Suprapubic skin (tissue), 3 donors: ENCODE results near the gene WNK2.

ENCODE experiments used
- POLR2AphosphoS5 ChIP-seq, 3 donors: sonication (generic); formaldehyde crosslinking; IDR thresholded peaks; one replicate each; pipeline ENCODE4 v1.6.1; 2017; ENCODE audit warnings: antibody characterized with exemption in 3 of 3
- TF ChIP-seq, protein P1 (sequence below), 2 donors: fragments of 200-600 bp in 1 of 2; fragments of 450-650 bp in 1 of 2; sonication (generic) in 1 of 2; IDR thresholded peaks; one replicate each; pipeline ENCODE4 v1.5.1; 2016 to 2019; ENCODE audit warnings: antibody characterized with exemption in 2 of 2, mild to moderate bottlenecking in 1 of 2, moderate library complexity in 1 of 2

DNA sequence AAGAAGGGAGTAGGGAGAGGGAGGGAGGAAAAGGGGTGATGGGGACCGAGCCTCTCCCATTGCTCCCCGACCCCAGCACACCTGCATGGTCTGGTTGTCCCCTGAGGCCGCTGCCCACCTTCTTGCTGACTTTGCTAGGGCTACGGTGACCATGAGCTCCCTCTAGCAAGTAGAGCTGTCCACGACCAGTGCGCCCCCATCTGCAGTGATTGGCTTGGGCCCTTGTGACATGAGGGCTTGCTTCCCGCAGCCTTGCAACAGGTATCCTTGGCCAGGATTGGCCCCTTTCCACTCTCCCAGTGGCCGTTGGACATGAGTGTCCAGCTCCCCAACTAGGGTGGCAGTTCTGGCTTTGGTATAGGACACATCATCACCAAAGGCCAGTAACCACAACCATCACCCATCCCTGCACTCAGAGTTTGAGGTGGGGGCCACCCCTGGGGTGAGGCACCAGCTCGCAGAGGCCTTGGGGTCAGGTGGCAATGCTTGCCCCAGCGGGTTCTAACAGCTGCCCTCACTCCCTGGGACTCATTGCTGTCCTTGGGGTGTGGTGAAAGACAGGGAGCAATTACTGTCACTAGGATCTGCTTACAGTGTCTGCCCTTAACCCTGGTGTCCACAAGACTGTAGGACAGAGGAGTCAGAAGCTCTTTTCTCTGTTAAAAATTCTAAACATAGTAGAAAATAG, 32.7 kb upstream of the WNK2 start:
- TF ChIP-seq, protein P1, sequence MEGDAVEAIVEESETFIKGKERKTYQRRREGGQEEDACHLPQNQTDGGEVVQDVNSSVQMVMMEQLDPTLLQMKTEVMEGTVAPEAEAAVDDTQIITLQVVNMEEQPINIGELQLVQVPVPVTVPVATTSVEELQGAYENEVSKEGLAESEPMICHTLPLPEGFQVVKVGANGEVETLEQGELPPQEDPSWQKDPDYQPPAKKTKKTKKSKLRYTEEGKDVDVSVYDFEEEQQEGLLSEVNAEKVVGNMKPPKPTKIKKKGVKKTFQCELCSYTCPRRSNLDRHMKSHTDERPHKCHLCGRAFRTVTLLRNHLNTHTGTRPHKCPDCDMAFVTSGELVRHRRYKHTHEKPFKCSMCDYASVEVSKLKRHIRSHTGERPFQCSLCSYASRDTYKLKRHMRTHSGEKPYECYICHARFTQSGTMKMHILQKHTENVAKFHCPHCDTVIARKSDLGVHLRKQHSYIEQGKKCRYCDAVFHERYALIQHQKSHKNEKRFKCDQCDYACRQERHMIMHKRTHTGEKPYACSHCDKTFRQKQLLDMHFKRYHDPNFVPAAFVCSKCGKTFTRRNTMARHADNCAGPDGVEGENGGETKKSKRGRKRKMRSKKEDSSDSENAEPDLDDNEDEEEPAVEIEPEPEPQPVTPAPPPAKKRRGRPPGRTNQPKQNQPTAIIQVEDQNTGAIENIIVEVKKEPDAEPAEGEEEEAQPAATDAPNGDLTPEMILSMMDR (IDR thresholded peaks at IDR 0.05), result no peak
- no peak for TF ChIP-seq POLR2AphosphoS5 (IDR thresholded peaks at IDR 0.05)
